ENCODE data around the gene PLXNA1.
A peak's percentile ranks its signal among the peaks of the same experiment; 100 is the strongest.

PLXNA1 gene

DNA sequence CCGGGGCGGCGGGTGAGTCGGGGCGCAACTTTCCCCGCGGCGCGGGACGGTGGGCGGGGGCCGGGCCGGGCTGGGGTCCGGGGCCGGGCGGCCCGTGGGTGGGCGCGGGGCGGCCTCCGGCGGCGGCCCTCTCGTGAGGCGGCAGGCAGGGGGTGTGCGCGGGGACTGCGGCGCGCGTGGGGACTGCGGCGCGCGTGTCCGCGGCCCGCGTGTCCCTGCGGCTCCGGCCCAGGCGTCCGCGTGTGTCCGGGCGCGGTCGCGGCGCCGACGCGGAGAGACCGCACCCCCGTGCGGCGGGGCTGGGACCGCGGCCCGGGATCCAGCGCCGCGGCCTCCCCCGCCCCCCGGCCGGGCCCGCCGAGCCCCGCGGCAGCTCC is 349 bp downstream of the PLXNA1 start:
- TF ChIP-seq, protein P1, sequence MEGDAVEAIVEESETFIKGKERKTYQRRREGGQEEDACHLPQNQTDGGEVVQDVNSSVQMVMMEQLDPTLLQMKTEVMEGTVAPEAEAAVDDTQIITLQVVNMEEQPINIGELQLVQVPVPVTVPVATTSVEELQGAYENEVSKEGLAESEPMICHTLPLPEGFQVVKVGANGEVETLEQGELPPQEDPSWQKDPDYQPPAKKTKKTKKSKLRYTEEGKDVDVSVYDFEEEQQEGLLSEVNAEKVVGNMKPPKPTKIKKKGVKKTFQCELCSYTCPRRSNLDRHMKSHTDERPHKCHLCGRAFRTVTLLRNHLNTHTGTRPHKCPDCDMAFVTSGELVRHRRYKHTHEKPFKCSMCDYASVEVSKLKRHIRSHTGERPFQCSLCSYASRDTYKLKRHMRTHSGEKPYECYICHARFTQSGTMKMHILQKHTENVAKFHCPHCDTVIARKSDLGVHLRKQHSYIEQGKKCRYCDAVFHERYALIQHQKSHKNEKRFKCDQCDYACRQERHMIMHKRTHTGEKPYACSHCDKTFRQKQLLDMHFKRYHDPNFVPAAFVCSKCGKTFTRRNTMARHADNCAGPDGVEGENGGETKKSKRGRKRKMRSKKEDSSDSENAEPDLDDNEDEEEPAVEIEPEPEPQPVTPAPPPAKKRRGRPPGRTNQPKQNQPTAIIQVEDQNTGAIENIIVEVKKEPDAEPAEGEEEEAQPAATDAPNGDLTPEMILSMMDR (conservative IDR thresholded peaks at IDR 0.05), result no peak

DNA sequence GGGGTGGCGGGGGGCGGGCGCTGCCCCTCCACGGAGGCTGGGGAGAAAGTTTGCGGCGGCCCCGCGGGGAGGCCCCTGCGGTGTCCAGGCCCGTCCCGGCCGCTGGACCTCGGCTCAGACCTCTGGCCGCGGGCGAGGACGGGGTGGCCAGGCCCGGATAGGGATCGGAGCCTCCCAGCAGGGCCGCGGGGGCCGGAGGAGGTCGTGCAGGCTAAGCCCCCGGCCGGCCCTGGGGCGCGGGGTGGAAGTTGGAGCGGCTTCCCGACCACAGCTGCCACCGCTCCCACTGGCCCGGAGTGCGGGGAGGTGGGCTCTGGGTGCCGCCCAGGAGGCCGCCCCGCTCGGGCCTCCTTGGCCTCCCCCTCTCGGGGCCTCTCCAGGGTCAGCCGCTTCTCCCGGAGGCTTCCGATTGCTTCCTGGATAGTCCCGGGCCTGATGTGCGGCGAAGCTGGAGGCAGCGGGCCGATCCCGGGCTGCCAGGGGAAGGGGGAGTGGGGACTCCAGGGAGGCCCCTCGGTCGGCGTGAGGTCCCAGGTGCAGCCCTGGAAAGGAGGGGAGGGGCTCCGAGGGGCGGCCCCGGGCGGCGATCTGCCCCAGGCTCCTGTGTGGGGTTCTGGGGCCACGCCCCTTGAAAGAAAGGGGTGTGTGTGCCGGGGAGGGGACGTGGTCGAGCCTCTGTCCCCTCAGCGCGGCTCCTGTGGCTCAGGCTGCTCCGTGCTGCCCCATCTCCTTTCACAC is 907 bp downstream of the PLXNA1 start:
- peak overlapping the region; percentile 73; the same call in 1 of the 2 replicates for H3K27ac ChIP-seq
- TF ChIP-seq, protein P1 (conservative IDR thresholded peaks at IDR 0.05), result no peak

More for the DNA sequence above, 349 bp downstream of the PLXNA1 start:
- H3K27ac ChIP-seq, result peak overlapping the region; percentile 73; the same call in 1 of the 2 replicates

- peak overlapping the region; percentile 73; the same call in 1 of the 2 replicates for H3K27ac ChIP-seq
- TF ChIP-seq, protein P1 (conservative IDR thresholded peaks at IDR 0.05), result no peak
These were observed 1.6 kb downstream of the PLXNA1 start for GRCh38 chr3:126984391-126985131.

DNA sequence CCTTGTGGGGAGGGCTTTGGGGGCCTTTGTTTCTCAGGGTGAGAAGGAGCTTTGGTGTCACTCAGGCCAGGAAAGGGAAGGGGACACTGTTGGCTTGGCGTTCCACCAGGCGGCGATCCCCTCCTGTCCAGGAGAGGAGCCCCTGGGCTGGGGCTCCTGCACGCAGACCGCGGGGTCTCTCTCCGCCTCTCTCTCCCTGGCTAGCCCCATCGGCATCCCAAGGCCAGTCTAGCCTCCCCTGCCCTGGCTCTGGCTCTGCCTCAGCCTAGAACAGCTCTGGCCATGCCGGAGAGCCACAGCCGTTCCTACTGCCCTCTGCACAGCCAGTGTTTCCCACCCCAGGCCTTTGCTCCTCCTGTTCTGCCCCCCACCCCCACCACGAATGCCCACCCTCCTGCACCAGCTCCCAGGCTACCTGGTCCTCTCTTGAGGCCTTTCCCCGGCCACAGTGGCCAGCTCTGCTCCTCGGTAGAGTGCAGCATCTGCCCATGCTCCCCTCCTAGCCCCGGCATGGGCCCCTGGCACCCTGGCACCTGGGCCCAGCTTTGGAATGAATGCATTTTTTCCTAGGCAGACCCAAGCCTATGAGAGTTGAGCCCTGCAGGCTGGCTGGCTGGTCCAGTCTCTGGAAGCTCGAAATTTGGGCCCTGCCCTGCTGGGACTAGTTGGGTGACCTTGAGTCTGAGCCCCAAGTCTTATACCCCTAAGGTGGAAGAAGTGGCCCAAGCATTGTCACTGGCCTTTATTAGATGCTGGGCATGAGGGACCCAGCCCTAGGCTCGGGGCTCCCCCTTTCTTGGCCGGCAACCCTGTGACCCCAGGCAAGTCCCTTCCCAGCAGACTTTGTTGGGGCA is 2.4 kb downstream of the PLXNA1 start:
- no peak overlapping the region for H3K27ac ChIP-seq
- TF ChIP-seq, protein P1 (conservative IDR thresholded peaks at IDR 0.05), result no peak

- TF ChIP-seq, protein P1 (conservative IDR thresholded peaks at IDR 0.05), result no peak
- H3K27ac ChIP-seq, result no peak overlapping the region
These were observed 3.1 kb downstream of the PLXNA1 start for GRCh38 chr3:126986001-126986400.

DNA sequence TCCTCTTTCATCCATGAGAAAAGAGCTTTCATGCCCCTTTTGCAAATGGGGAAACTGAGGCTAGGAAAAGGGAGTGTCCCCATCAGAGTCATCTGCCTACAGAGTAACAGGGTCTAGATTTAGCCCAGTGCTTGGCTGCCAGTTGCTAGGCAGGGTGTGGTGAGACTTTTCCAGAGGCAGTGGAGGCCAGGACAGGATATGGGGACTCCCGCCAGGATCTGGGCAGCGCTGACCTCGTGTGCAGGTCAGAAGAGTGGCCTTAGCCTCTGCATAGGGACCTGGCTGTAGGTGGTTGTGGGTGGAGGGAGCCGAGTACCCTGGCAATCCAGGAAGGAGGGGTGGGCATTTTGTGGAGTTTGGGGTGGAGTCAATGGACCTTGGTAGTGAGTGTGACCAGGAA is 4.2 kb downstream of the PLXNA1 start:
- TF ChIP-seq, protein P1 (conservative IDR thresholded peaks at IDR 0.05), result no peak
- H3K27ac ChIP-seq, result no peak overlapping the region

DNA sequence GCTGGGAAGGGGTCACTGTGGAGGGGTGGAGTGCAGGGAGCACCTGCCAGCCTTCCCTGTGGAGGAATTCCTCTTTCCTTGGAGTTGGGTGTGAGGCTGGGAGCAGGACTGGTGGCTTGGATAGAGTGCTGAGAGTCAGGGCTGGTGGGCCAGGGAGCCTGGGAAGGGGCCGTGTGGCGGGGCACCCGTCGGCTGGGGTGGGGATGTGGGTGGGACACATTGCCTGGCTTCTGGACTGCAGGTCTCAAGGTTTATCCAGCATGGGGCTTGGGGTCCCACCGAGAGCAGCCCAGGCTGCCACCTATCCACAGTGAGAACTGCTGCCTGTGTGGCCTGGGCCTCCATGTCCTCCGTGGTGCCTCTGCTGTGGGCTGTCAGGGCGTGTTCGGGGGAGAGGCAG is 4.7 kb downstream of the PLXNA1 start:
- H3K27ac ChIP-seq, result no peak overlapping the region
- TF ChIP-seq, protein P1 (conservative IDR thresholded peaks at IDR 0.05), result no peak

All from VCaP (cell line).